ENCODE results near the gene LRRC74A. TPM values are rescaled to one million over a fixed set of nuclear protein-coding genes. Genes with fewer than 3 reads are reported as not detected.
A peak's percentile ranks its signal among the peaks of the same experiment; 100 is the strongest.
"Not testable (repeated sequence)": the region's sequence is repeated elsewhere in the genome, so short reads cannot be mapped to it uniquely, and the experiment has no call there.

LRRC74A gene
- total RNA-seq, 3 donors from 2014 or later (not counting 1 experiment from before 2014, with no cell fraction given) = not detected

- Mint-ChIP-seq H3K4me3 (no peak overlapping the region), H3K27ac (no peak overlapping the region), H3K27me3 (ENCODE audit: low read depth in 2 of 2) (no peaks in the 10 kb centered on the region), H3K36me3 (peaks cover 6% of the 10 kb centered on the region), H3K9me3 (no peaks in the 10 kb centered on the region), H3K4me1 (no peaks in the 10 kb centered on the region)
- no peaks in the 10 kb centered on the region for H3K36me3 ChIP-seq (ENCODE audit: control insufficient read depth, insufficient read depth, low read length)
- no peaks in the 10 kb centered on the region for H3K27me3 ChIP-seq (ENCODE audit: control insufficient read depth, insufficient read depth, low read length)
- H3K4me1 ChIP-seq (ENCODE audit: control insufficient read depth, insufficient read depth, low read length) = no peaks in the 10 kb centered on the region
- DNase-seq (no peak), ATAC-seq (peak in 1 of 3 donors; percentile 44)
- H3K27ac ChIP-seq (ENCODE audit: low read length) = no peak overlapping the region
- H3K4me3 ChIP-seq (ENCODE audit: low read length) = no peak overlapping the region
- H3K9me3 ChIP-seq (ENCODE audit: control insufficient read depth, insufficient read depth, low read length) = peaks cover 6% of the 10 kb centered on the region
- intact Hi-C loops (cut with micrococcal nuclease) = no loop called here
- WGBS (ENCODE audit: insufficient coverage) = 98% methylated on average over 5 of the region's 5 CpGs
- no peak for TF ChIP-seq CTCF (IDR thresholded peaks at IDR 0.05)
Observed at GRCh38 chr14:76894308-76894707, 68.1 kb downstream of the LRRC74A start.

GRCh38 chr14:76898006-76898405, 71.8 kb downstream of the LRRC74A start:
- H3K4me3 Mint-ChIP-seq; H3K4me1 Mint-ChIP-seq; H3K27me3 Mint-ChIP-seq (ENCODE audit: low read depth in 2 of 2); H3K4me3 ChIP-seq (ENCODE audit: low read length); DNase-seq; H3K9me3 Mint-ChIP-seq; H3K9me3 ChIP-seq (ENCODE audit: control insufficient read depth, insufficient read depth, low read length); H3K36me3 ChIP-seq (ENCODE audit: control insufficient read depth, insufficient read depth, low read length); ATAC-seq; H3K27ac Mint-ChIP-seq; H3K27me3 ChIP-seq (ENCODE audit: control insufficient read depth, insufficient read depth, low read length); H3K4me1 ChIP-seq (ENCODE audit: control insufficient read depth, insufficient read depth, low read length); intact Hi-C loops (cut with micrococcal nuclease); H3K36me3 Mint-ChIP-seq; H3K27ac ChIP-seq (ENCODE audit: low read length): not testable (repeated sequence)
- 96% methylated on average over 31 of the region's 37 CpGs for WGBS (ENCODE audit: insufficient coverage)

- Histone ChIP-seq H3K4me1 (ENCODE audit: control insufficient read depth, insufficient read depth, low read length) (peaks cover 13% of the 10 kb centered on the region), H3K27ac (ENCODE audit: low read length) (no peak overlapping the region), H3K36me3 (ENCODE audit: control insufficient read depth, insufficient read depth, low read length) (no peaks in the 10 kb centered on the region), H3K4me3 (ENCODE audit: low read length) (no peak overlapping the region), H3K9me3 (ENCODE audit: control insufficient read depth, insufficient read depth, low read length) (no peaks in the 10 kb centered on the region), H3K27me3 (ENCODE audit: control insufficient read depth, insufficient read depth, low read length) (no peaks in the 10 kb centered on the region)
- DNase-seq = no peak
- no peaks in the 10 kb centered on the region for H3K9me3 Mint-ChIP-seq
- no peak overlapping the region for H3K27ac Mint-ChIP-seq
- H3K4me3 Mint-ChIP-seq = no peak overlapping the region
- H3K4me1 Mint-ChIP-seq = peaks cover 7 to 9% of the 10 kb centered on the region in 2 donors
- WGBS (ENCODE audit: insufficient coverage) = 88% methylated on average over 4 of the region's 4 CpGs
- no peaks in the 10 kb centered on the region for H3K27me3 Mint-ChIP-seq (ENCODE audit: low read depth in 2 of 2)
- no peak for ATAC-seq
- intact Hi-C loops (cut with micrococcal nuclease) = no loop called here
- H3K36me3 Mint-ChIP-seq = no peaks in the 10 kb centered on the region
- TF ChIP-seq CTCF (IDR thresholded peaks at IDR 0.05) = no peak
Observed at GRCh38 chr14:76900682-76901081, 74.5 kb downstream of the LRRC74A start.

- Mint-ChIP-seq H3K4me1 (peaks cover 7 to 9% of the 10 kb centered on the region in 2 donors), H3K4me3 (no peak overlapping the region), H3K36me3 (no peaks in the 10 kb centered on the region), H3K27me3 (ENCODE audit: low read depth in 2 of 2) (no peaks in the 10 kb centered on the region), H3K9me3 (no peaks in the 10 kb centered on the region), H3K27ac (no peak overlapping the region)
- WGBS (ENCODE audit: insufficient coverage) = 85% methylated on average over 6 of the region's 6 CpGs
- peaks cover 13% of the 10 kb centered on the region for H3K4me1 ChIP-seq (ENCODE audit: control insufficient read depth, insufficient read depth, low read length)
- ATAC-seq = no peak
- H3K9me3 ChIP-seq (ENCODE audit: control insufficient read depth, insufficient read depth, low read length) = no peaks in the 10 kb centered on the region
- TF ChIP-seq CTCF (IDR thresholded peaks at IDR 0.05) = no peak
- no peaks in the 10 kb centered on the region for H3K36me3 ChIP-seq (ENCODE audit: control insufficient read depth, insufficient read depth, low read length)
- intact Hi-C loops (cut with micrococcal nuclease) = no loop called here
- no peak overlapping the region for H3K4me3 ChIP-seq (ENCODE audit: low read length)
- no peaks in the 10 kb centered on the region for H3K27me3 ChIP-seq (ENCODE audit: control insufficient read depth, insufficient read depth, low read length)
- no peak for DNase-seq
- H3K27ac ChIP-seq (ENCODE audit: low read length) = no peak overlapping the region
Observed at GRCh38 chr14:76901171-76902055, 75.2 kb downstream of the LRRC74A start.
